PFSK-1 (cell line): ENCODE measurements around the gene CRAT.

Source experiments
- FOXP2 ChIP-seq: optimal IDR thresholded peaks from 2 replicates; pipeline ENCODE3; 2011; ENCODE audit warnings: borderline replicate concordance, control low read depth, inconsistent platforms; ENCODE audit not compliant: insufficient read depth; ENCODE audit errors: extremely low read length, extremely low read depth
- POLR2AphosphoS5 ChIP-seq: IDR thresholded peaks from 2 replicates; pipeline ENCODE4 v1.6.1; 2012; ENCODE audit warnings: low read depth, mild to moderate bottlenecking, control low read depth, low read length, moderate library complexity
- SIN3A ChIP-seq: IDR thresholded peaks from 2 replicates; pipeline ENCODE4 v1.6.1; 2012; ENCODE audit warnings: mild to moderate bottlenecking, low read length, moderate library complexity, borderline replicate concordance; ENCODE audit not compliant: insufficient read depth
- TAF1 ChIP-seq: IDR thresholded peaks from 2 replicates; pipeline ENCODE4 v1.6.1; 2012; ENCODE audit warnings: low read length, control low read depth, borderline replicate concordance; ENCODE audit not compliant: insufficient read depth
- TF ChIP-seq, protein P1 (sequence below), 2 experiments: IDR thresholded peaks; 2 replicates each; pipeline versions ENCODE4 v1.6.1 to v1.8.0; 2011 to 2012; ENCODE audit warnings: low read depth in 2 of 2, low read length in 2 of 2, control low read depth in 1 of 2, inconsistent platforms in 1 of 2, mild to moderate bottlenecking in 1 of 2, moderate library complexity in 1 of 2; ENCODE audit not compliant: insufficient read depth in 1 of 2

The CRAT gene

DNA sequence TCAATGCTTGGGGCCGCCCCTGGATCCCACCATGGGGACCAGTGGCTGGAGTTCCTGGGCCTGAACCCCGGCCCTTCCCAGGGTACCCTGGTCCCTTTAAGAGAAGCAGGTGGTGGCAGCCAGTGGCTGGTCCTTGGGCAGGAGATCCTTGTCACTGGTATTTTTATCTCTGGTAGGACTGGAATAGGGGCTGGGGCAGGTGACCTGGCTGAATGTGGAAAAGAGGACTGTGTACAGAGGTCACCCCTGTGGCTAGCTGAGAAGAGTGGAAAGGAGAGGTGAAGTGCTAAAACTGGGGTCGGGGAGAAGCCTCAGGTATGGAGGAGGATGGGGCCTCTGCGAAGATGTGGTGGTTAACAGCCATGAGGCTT is 7.0 kb downstream of the CRAT start:
- TF ChIP-seq, protein P1, sequence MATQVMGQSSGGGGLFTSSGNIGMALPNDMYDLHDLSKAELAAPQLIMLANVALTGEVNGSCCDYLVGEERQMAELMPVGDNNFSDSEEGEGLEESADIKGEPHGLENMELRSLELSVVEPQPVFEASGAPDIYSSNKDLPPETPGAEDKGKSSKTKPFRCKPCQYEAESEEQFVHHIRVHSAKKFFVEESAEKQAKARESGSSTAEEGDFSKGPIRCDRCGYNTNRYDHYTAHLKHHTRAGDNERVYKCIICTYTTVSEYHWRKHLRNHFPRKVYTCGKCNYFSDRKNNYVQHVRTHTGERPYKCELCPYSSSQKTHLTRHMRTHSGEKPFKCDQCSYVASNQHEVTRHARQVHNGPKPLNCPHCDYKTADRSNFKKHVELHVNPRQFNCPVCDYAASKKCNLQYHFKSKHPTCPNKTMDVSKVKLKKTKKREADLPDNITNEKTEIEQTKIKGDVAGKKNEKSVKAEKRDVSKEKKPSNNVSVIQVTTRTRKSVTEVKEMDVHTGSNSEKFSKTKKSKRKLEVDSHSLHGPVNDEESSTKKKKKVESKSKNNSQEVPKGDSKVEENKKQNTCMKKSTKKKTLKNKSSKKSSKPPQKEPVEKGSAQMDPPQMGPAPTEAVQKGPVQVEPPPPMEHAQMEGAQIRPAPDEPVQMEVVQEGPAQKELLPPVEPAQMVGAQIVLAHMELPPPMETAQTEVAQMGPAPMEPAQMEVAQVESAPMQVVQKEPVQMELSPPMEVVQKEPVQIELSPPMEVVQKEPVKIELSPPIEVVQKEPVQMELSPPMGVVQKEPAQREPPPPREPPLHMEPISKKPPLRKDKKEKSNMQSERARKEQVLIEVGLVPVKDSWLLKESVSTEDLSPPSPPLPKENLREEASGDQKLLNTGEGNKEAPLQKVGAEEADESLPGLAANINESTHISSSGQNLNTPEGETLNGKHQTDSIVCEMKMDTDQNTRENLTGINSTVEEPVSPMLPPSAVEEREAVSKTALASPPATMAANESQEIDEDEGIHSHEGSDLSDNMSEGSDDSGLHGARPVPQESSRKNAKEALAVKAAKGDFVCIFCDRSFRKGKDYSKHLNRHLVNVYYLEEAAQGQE (IDR thresholded peaks at IDR 0.05; ENCODE audit: insufficient read depth in 1 of 2, low read depth in 2 of 2, low read length in 2 of 2), result no peak
- TF ChIP-seq FOXP2 (no peak), POLR2AphosphoS5 (no peak), TAF1 (no peak), SIN3A (no peak)

GRCh38 chr9:129102791-129103594 is 7.6 kb downstream of the CRAT start:
- TF ChIP-seq TAF1, result no peak
- TF ChIP-seq, protein P1 (IDR thresholded peaks at IDR 0.05; ENCODE audit: insufficient read depth in 1 of 2, low read depth in 2 of 2, low read length in 2 of 2), result no peak
- no peak for TF ChIP-seq FOXP2
- TF ChIP-seq SIN3A, result no peak
- TF ChIP-seq POLR2AphosphoS5, result no peak

DNA sequence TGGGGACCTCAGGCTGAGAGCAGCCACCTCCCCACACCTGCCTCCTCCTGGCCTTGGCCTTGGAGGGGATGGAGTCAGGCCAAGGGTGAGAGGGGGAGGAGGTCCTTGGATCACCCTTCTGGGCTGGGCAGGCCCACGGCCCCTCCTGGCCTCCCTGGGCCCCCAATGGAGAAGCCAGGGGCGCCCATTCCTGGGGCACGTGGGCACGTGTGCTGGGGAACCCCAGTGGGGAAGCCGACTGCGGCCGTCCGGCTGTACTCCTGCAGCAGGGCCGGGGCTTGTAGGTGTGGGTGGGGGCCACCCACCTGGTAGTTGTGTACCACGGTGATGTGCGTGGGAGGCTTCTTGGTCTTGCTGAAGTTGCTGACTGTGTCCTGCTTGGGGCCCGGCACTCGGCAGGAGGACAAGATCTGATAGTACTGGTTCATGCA is 8.5 kb downstream of the CRAT start:
- TF ChIP-seq POLR2AphosphoS5, result no peak
- no peak for TF ChIP-seq FOXP2
- no peak for TF ChIP-seq SIN3A
- TF ChIP-seq TAF1, result no peak

DNA sequence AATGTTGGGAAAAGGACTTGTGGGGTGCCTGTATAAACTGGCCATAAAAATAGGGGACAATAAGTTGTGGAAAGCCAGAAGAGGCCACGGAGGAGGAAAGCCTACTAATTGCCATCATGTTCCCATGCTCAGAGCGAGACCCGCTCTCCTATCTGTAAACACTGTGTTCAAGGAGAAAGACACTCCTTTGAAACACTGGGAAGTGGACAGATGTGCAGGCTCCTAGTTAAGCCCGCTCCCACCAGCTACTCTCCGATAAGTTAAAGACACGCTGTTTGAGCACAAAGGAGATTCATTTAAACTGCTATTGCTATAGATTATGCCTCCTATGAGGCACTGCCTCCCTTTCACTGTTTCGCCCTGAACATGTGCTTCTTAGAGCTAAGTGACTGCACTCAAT is 9.3 kb downstream of the CRAT start:
- no peak for TF ChIP-seq FOXP2
- TF ChIP-seq, protein P1 (IDR thresholded peaks at IDR 0.05; ENCODE audit: insufficient read depth in 1 of 2, low read depth in 2 of 2, low read length in 2 of 2), result no peak
- no peak for TF ChIP-seq SIN3A
- no peak for TF ChIP-seq TAF1
- TF ChIP-seq POLR2AphosphoS5, result no peak

DNA sequence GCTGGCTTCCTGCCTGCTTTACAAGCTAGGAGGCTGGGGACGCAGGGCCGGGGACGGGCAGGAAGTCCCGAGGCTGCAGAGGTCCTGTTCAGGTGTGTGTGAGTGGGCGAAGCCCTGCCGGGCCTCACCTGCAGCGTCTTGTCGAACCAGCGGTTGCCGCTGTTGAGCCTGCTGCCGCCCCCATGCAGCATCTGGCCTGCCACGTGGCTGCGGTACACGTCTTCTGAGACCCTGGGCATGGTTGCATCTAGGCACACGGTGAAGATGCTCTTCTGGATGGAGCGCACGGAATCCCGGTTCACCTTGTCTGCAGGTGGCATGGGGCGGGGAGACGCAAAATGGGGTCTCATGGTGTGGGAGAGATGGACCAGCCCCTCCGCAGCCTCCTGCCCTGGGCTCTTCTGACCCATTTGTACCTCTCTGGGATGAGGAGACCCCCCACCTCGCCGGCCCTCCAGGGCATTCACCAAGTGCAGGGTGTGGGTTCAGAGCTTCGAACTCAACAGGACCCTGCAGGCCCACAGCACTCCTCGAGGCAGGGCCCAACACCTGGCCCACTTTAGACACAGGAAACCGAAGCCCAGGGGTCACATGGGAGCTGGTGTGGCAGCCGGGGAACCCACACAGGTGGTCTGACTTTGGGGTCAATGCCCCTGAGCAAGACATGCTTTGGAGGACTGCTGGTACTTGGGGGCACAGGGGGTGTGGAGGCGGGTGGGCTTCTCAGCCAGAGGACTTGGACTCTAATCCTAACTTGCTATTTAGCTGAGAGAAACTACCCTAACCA is 10.0 kb downstream of the CRAT start:
- TF ChIP-seq SIN3A, result no peak
- TF ChIP-seq FOXP2, result no peak
- no peak for TF ChIP-seq TAF1
- TF ChIP-seq, protein P1 (IDR thresholded peaks at IDR 0.05; ENCODE audit: insufficient read depth in 1 of 2, low read depth in 2 of 2, low read length in 2 of 2), result no peak
- TF ChIP-seq POLR2AphosphoS5, result no peak
